ENCODE data around the gene PRSS1. TPM values are rescaled to one million over a fixed set of nuclear protein-coding genes. Genes with fewer than 3 reads are reported as not detected.

Gene PRSS1
- total RNA-seq, 3 donors from 2014 or later (not counting 1 experiment from before 2014, with no cell fraction given), result not detected

DNA sequence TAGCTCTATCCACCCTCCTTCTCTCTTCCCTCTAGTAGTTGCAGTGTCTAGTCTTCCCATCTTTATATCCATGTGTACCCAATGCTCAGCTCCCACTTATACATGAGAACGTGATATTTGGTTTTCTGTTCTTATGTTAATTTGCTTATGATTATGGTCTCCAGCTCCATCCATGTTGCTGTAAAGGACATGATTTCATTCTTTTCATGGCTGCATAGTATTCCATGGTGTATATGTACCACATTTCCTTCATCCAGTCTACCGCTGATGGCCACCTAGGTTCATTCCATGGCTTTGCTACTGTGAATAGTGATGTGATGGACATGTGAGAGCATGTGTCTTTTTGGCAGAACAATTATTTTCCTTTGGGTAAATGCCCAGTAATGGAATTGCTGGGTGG lies 28.0 kb downstream of the PRSS1 start:
- peaks cover 57 to 72% of the 10 kb centered on the region in 2 donors for H3K4me1 Mint-ChIP-seq
- DNase-seq (no peak), ATAC-seq (no peak)
- H3K27me3 Mint-ChIP-seq (ENCODE audit: low read depth in 2 of 2), result no peaks in the 10 kb centered on the region
- intact Hi-C loops (cut with micrococcal nuclease), result loop anchor here (10.0 kb wide), 1 partner anchor 57 kb away; no protein-coding TSS in a partner anchor
- H3K27ac ChIP-seq (ENCODE audit: low read length), result no peak overlapping the region
- TF ChIP-seq CTCF (IDR thresholded peaks at IDR 0.05), result no peak
- peaks cover 14% of the 10 kb centered on the region for H3K4me1 ChIP-seq (ENCODE audit: control insufficient read depth, insufficient read depth, low read length)
- H3K9me3 Mint-ChIP-seq, result no peaks in the 10 kb centered on the region
- WGBS (ENCODE audit: insufficient coverage), result no CpG with 5 or more reads among the region's 2 CpGs
- no peaks in the 10 kb centered on the region for H3K9me3 ChIP-seq (ENCODE audit: control insufficient read depth, insufficient read depth, low read length)
- no peaks in the 10 kb centered on the region for H3K36me3 Mint-ChIP-seq
- no peaks in the 10 kb centered on the region for H3K27me3 ChIP-seq (ENCODE audit: control insufficient read depth, insufficient read depth, low read length)
- no peak overlapping the region for H3K4me3 ChIP-seq (ENCODE audit: low read length)
- H3K36me3 ChIP-seq (ENCODE audit: control insufficient read depth, insufficient read depth, low read length), result no peaks in the 10 kb centered on the region
- H3K27ac Mint-ChIP-seq, result peak overlapping the region in 1 of 2 donors; percentile 2
- peak overlapping the region; percentile 43 for H3K4me3 Mint-ChIP-seq

DNA sequence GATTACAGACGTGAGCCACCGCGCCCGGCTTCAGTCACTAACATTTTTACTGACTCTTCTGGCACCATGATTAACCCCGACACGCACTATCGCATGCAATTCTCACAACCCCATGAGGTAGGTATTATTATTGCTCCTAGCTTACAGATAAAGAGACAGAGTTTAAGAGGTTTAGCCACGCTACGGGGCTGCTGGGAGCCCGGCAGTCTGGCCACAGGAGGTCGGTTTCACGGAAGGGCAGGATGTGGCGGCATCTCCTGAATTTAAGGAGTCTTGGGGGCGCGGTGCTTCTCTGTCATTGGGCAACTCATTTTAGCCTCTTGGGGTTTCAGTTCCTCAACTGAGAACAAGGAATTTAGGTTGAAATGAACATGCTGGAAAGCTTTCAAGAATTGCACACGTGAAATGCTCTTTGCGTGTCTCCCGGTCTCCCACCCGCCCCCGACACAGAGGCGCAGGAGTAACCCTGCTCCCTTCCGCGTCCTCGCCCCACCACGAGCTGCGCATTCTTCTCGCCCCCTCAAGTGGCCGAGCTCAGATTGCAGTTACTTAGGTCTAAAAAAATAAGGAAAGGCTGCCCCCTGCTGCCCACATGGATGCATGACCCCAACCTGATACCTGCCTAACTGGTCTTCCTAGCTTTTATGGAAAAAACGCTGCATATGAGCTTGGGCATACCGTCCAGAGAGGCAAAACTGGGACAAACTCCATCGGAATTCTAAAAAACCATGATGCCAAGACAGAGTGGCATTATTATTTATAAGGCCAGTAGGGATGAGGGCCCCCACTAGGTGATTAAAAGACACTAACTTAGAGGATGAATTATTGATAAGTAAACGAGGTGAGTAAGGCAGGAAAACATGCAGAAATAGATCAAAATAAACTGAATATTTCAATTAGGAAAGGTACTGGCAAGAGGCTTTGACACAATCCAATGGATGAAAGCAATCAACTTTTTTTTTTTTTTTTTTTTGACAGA lies 33.9 kb downstream of the PRSS1 start:
- Histone ChIP-seq H3K4me1 (ENCODE audit: control insufficient read depth, insufficient read depth, low read length) (peaks cover 46% of the 10 kb centered on the region), H3K9me3 (ENCODE audit: control insufficient read depth, insufficient read depth, low read length) (no peaks in the 10 kb centered on the region), H3K4me3 (ENCODE audit: low read length) (peak overlapping the region; percentile 45), H3K27me3 (ENCODE audit: control insufficient read depth, insufficient read depth, low read length) (no peaks in the 10 kb centered on the region), H3K36me3 (ENCODE audit: control insufficient read depth, insufficient read depth, low read length) (no peaks in the 10 kb centered on the region), H3K27ac (ENCODE audit: low read length) (peak overlapping the region; percentile 62)
- 19% methylated on average over 32 of the region's 32 CpGs for WGBS (ENCODE audit: insufficient coverage)
- Mint-ChIP-seq H3K9me3 (peaks cover 0 to 2% of the 10 kb centered on the region in 2 donors), H3K4me3 (peak overlapping the region; percentile 90), H3K36me3 (no peaks in the 10 kb centered on the region), H3K27ac (peak overlapping the region; percentile 92 to 100), H3K4me1 (peaks cover 64 to 81% of the 10 kb centered on the region in 2 donors), H3K27me3 (ENCODE audit: low read depth in 2 of 2) (no peaks in the 10 kb centered on the region)
- DNase-seq (peak; percentile 88 to 91), ATAC-seq (peak; percentile 54 to 81 (median 66))
- intact Hi-C loops (cut with micrococcal nuclease), result loop anchor here (1.0 kb wide), 4 partner anchors 28 to 151 kb away; no protein-coding TSS in a partner anchor
- TF ChIP-seq CTCF (IDR thresholded peaks at IDR 0.05), result peak; percentile 93

DNA sequence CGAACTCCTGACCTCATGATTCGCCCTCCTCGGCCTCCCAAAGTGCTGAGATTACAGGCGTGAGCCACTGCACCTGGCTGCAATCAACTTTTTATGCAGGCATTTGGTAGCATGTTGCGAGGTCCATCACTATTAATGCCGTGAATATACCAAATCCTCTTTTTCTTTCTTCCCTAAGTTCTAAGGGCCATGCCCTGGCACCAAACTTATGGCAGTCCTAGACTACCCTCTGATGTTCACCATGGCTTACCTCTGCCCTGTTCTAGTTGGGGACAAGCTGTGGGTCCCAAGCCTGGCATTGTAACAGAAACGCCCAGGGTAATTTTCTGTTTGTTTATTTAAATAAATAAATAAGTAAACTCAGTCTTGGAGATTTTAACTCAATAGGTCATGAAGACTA lies 34.8 kb downstream of the PRSS1 start:
- ATAC-seq, result no peak
- Mint-ChIP-seq H3K9me3 (peaks cover 0 to 2% of the 10 kb centered on the region in 2 donors), H3K4me1 (peaks cover 70 to 85% of the 10 kb centered on the region in 2 donors), H3K4me3 (no peak overlapping the region), H3K36me3 (no peaks in the 10 kb centered on the region), H3K27ac (peak overlapping the region; percentile 92 to 100), H3K27me3 (ENCODE audit: low read depth in 2 of 2) (no peaks in the 10 kb centered on the region)
- no peaks in the 10 kb centered on the region for H3K27me3 ChIP-seq (ENCODE audit: control insufficient read depth, insufficient read depth, low read length)
- no peaks in the 10 kb centered on the region for H3K36me3 ChIP-seq (ENCODE audit: control insufficient read depth, insufficient read depth, low read length)
- peak in 1 of 2 donors; percentile 23 for DNase-seq
- peaks cover 43% of the 10 kb centered on the region for H3K4me1 ChIP-seq (ENCODE audit: control insufficient read depth, insufficient read depth, low read length)
- intact Hi-C loops (cut with micrococcal nuclease), result loop anchor here (2.0 kb wide), 1 partner anchor 15 kb away; no protein-coding TSS in a partner anchor
- 88% methylated on average over 6 of the region's 7 CpGs for WGBS (ENCODE audit: insufficient coverage)
- TF ChIP-seq CTCF (IDR thresholded peaks at IDR 0.05), result no peak
- no peak overlapping the region for H3K4me3 ChIP-seq (ENCODE audit: low read length)
- H3K9me3 ChIP-seq (ENCODE audit: control insufficient read depth, insufficient read depth, low read length), result no peaks in the 10 kb centered on the region
- H3K27ac ChIP-seq (ENCODE audit: low read length), result peak overlapping the region; percentile 99

All from natural killer cell (primary cell).